CD8-positive, alpha-beta memory T cell (primary cell): Measurements from ENCODE around the gene DYSF. TPM values are rescaled to one million over a fixed set of nuclear protein-coding genes. Genes with fewer than 3 reads are reported as not detected.

Source experiments
- CTCF ChIA-PET: fragments of 350-600 bp; sonication (Branson Sonifier 250); formaldehyde crosslinking; loops from one replicate; lab custom pipeline; 2021; ENCODE audit warnings: antibody characterized with exemption; lab: Charles Lee
- POLR2A ChIA-PET: fragments of 350-600 bp; sonication (Branson Sonifier 250); formaldehyde crosslinking; loops from one replicate; lab custom pipeline; 2021; ENCODE audit warnings: antibody characterized with exemption; lab: Charles Lee
- DNase-seq, 5 donors: peaks; one replicate each; pipeline versions ENCODE4 v3.0.0 to v3.0.0-alpha.2; 2020 to 2022; ENCODE audit warnings: mixed read lengths in 1 of 5
- H3K27ac ChIP-seq: one replicate; pipeline ENCODE4 v1.7.0; 2013; ENCODE audit warnings: low read depth, mild to moderate bottlenecking, low read length, moderate library complexity
- H3K27me3 ChIP-seq: 2 replicates; pipeline ENCODE4 v1.7.0; 2013; ENCODE audit warnings: low read length, mild to moderate bottlenecking; ENCODE audit not compliant: insufficient read depth, poor library complexity, severe bottlenecking
- H3K36me3 ChIP-seq: 2 replicates; pipeline ENCODE4 v1.7.0; 2013; ENCODE audit warnings: mild to moderate bottlenecking, low read length, moderate library complexity; ENCODE audit not compliant: insufficient read depth
- H3K4me1 ChIP-seq: 2 replicates; pipeline ENCODE4 v1.7.0; 2013; ENCODE audit warnings: mild to moderate bottlenecking, low read length, moderate library complexity; ENCODE audit not compliant: insufficient read depth
- H3K4me3 ChIP-seq: 2 replicates; pipeline ENCODE4 v1.7.0; 2013; ENCODE audit warnings: mild to moderate bottlenecking, low read length
- H3K9me3 ChIP-seq: 2 replicates; pipeline ENCODE4 v1.7.0; 2013; ENCODE audit warnings: mild to moderate bottlenecking, low read length
- H3K27ac Mint-ChIP-seq, 8 donors: one replicate each; pipeline ENCODE4 v1.8.0; 2020 to 2021; ENCODE audit warnings: mixed read lengths in 8 of 8, mild to moderate bottlenecking in 6 of 8, inconsistent platforms in 3 of 8, moderate library complexity in 3 of 8
- H3K27me3 Mint-ChIP-seq, 2 donors: one replicate each; pipeline ENCODE4 v1.8.0; 2020 to 2021; ENCODE audit warnings: mixed read lengths in 2 of 2, mild to moderate bottlenecking in 1 of 2, moderate library complexity in 1 of 2
- H3K36me3 Mint-ChIP-seq, 3 donors: one replicate each; pipeline ENCODE4 v1.8.0; 2020 to 2021; ENCODE audit warnings: mixed read lengths in 3 of 3, inconsistent platforms in 1 of 3, mild to moderate bottlenecking in 1 of 3
- H3K4me1 Mint-ChIP-seq, 3 donors: one replicate each; pipeline ENCODE4 v1.8.0; 2020 to 2021; ENCODE audit warnings: mixed read lengths in 3 of 3, inconsistent platforms in 1 of 3, mild to moderate bottlenecking in 1 of 3
- H3K4me3 Mint-ChIP-seq, 7 donors: one replicate each; pipeline ENCODE4 v1.8.0; 2020 to 2021; ENCODE audit warnings: mixed read lengths in 7 of 7, mild to moderate bottlenecking in 6 of 7, moderate library complexity in 4 of 7, inconsistent platforms in 2 of 7
- H3K9me3 Mint-ChIP-seq, 5 donors: one replicate each; pipeline ENCODE4 v1.8.0; 2020 to 2022; ENCODE audit warnings: mixed read lengths in 5 of 5, mild to moderate bottlenecking in 3 of 5, moderate library complexity in 2 of 5, inconsistent platforms in 1 of 5
- polyA plus RNA-seq: library from polyadenylated mRNA; unstranded; fragments of 300-500 nt; fragmentation: Illumina TruSeq; gene quantifications from one replicate; pipeline ENCODE4 v1.2.3, GENCODE V29; 2021
- total RNA-seq, 2 experiments: library from RNA; stranded (reverse); gene quantifications; one replicate each; pipeline ENCODE4 v1.2.3, GENCODE V29; 2021

The DYSF gene
- total and polyA plus RNA-seq, 3 experiments from 2014 or later: 3.6 to 4.8 (median 3.9) TPM

DNA sequence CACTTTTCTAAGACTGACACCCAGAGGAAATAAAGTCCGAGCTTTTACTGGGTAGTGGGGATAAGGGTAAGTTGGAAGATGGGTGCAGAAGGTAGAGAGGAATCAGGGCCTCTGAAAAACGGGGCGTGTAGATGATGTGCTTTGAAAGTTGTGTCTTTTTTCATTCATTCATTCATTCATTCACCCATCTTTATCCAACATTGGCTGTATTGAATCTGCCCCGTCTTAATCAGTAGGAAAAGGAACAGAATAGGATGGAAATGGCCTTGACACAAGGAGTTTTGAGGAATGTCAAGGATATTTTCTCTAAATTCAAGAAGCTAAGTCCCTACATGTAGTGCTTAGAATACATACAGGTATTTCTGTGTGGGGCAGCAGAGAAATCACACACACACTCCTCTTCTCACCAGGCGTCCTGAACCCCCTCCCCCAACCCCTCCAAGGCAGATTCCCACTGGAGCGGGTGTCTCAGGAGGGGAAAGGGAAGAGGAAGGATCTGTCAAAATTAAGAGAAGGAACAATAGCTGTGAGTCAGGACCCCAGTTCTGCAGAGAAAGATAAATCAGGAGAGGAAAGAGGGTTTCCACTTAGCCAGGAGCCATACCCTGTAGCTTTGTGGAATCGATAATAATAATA, 13.9 kb downstream of the DYSF start:
- CTCF ChIA-PET: interaction anchor here (1.1 to 1.4 kb wide), 3 partner anchors 17 to 168 kb away, joined by 4 to 5 read pairs (median 4); no protein-coding TSS in a partner anchor

DNA sequence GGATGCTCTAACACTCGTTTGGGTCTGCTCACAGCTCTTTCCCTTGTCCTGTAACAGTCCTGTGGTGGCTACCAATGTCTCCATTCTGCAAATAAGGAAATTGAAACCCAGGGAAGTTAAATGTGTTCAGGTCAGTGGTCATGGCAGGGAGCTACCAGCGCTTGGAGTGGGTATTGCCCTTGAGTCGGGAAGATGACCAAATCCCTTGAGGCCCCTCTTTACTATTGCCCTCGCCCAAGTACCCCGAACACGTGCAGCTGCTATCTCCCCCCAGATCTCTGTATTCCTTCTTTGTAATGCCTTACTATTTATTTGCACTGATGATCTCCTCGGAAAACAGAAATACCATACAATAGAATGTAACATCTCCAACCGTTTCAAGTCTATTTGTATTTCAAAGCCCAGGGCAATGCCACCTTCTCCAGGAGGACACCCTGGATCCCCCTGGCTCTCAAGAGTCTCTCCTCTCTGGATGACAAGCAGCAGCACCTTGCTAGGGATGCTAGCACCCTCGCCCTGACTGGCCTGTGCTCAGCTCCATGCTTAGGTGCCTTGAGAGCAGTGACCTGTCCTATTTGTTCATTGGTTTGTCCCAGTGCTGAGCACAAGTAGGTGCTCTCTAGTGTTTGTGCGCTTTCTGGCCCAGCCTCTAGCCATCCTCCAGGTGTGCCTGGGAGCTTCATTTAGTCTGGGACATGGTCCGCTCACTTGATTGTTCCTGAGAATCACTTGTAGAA, 15.1 kb downstream of the DYSF start:
- Mint-ChIP-seq H3K27me3 (peaks cover 23 to 33% of the 10 kb centered on the region in 2 donors), H3K9me3 (no peaks in the 10 kb centered on the region), H3K4me3 (peak overlapping the region in 3 of 7 donors; percentile 11 to 50 (median 39)), H3K36me3 (no peaks in the 10 kb centered on the region), H3K4me1 (peaks cover 8 to 13% (median 8%) of the 10 kb centered on the region in 3 donors), H3K27ac (no peak overlapping the region)
- H3K27me3 ChIP-seq: peaks cover 19% of the 10 kb centered on the region
- ChIA-PET CTCF (interaction anchor here (1.4 kb wide), 1 partner anchor 169 kb away, joined by 4 read pairs; no protein-coding TSS in a partner anchor), POLR2A (no interaction called here)
- no peaks in the 10 kb centered on the region for H3K9me3 ChIP-seq
- no peaks in the 10 kb centered on the region for H3K4me1 ChIP-seq
- H3K27ac ChIP-seq: no peak overlapping the region
- no peaks in the 10 kb centered on the region for H3K36me3 ChIP-seq
- no peak overlapping the region for H3K4me3 ChIP-seq
- no peak for DNase-seq

More for the DNA sequence above, 13.9 kb downstream of the DYSF start:
- DNase-seq: no peak
- H3K36me3 Mint-ChIP-seq: no peaks in the 10 kb centered on the region
- H3K27me3 Mint-ChIP-seq: peaks cover 26 to 33% of the 10 kb centered on the region in 2 donors
- Histone ChIP-seq H3K27ac (no peak overlapping the region), H3K4me3 (peak overlapping the region; percentile 54), H3K9me3 (no peaks in the 10 kb centered on the region), H3K36me3 (no peaks in the 10 kb centered on the region), H3K4me1 (no peaks in the 10 kb centered on the region), H3K27me3 (peaks cover 19% of the 10 kb centered on the region)
- H3K4me1 Mint-ChIP-seq: peaks cover 8 to 13% (median 8%) of the 10 kb centered on the region in 3 donors
- peak overlapping the region in 2 of 8 donors; percentile 8 to 24 for H3K27ac Mint-ChIP-seq
- peak overlapping the region; percentile 76 to 91 (median 83) for H3K4me3 Mint-ChIP-seq
- POLR2A ChIA-PET: no interaction called here
- H3K9me3 Mint-ChIP-seq: no peaks in the 10 kb centered on the region

DNA sequence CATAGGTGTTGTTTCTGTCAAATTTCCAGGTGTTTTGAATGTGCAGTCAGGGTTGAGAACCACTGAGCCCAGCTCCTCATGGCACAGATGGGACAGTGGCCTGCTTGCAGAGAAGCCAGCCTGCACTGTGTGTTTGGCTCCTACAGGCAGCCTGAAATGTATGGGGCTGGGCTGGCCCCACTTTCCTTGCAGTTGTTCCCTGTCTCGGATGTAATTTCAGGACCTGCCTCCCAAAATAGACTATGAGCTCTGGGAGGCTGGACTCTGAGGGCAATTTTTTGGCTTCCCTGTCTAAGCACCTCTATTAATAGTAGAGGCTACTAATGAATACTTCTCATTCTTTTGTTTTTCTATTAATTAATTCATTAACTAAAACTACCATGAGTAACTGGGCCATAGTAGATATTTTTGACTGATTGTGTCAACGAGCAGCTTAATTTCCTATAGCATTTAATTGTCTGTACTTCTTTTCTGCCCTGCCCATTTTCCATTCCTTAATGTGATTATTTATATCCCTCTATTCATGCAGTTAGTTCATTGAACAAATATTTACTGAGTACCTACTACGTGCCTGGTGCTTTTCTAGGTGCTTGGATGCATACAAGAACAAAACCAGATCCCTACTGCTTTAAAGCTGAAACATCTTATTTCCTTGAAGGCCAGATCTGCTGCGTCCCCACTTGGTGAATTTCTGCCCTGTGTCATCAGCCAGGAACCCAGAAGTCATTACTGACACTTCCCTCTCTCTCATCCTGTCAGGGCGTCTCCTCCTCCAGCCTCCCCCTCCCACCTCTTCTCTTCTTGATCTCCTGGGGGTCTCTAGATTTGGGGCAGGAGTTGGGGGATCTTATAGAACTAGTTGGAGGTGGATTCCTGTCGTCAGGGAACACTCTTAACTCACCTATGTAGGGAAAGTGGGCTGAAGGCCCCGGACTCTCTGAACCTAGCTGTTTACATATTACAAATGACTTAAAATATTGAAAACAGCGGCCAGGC, 16.3 kb downstream of the DYSF start:
- H3K27me3 Mint-ChIP-seq: peaks cover 26 to 33% of the 10 kb centered on the region in 2 donors
- H3K4me3 Mint-ChIP-seq: no peak overlapping the region
- H3K9me3 ChIP-seq: no peaks in the 10 kb centered on the region
- peaks cover 8 to 13% (median 8%) of the 10 kb centered on the region in 3 donors for H3K4me1 Mint-ChIP-seq
- H3K27me3 ChIP-seq: peaks cover 19% of the 10 kb centered on the region
- POLR2A ChIA-PET: no interaction called here
- no peaks in the 10 kb centered on the region for H3K36me3 Mint-ChIP-seq
- CTCF ChIA-PET: interaction anchor here (1.5 kb wide), 1 partner anchor 15 kb away, joined by 3 read pairs; no protein-coding TSS in a partner anchor
- no peak for DNase-seq
- H3K36me3 ChIP-seq: no peaks in the 10 kb centered on the region
- H3K27ac Mint-ChIP-seq: no peak overlapping the region
- H3K4me3 ChIP-seq: no peak overlapping the region
- no peak overlapping the region for H3K27ac ChIP-seq
- no peaks in the 10 kb centered on the region for H3K4me1 ChIP-seq
- no peaks in the 10 kb centered on the region for H3K9me3 Mint-ChIP-seq

DNA sequence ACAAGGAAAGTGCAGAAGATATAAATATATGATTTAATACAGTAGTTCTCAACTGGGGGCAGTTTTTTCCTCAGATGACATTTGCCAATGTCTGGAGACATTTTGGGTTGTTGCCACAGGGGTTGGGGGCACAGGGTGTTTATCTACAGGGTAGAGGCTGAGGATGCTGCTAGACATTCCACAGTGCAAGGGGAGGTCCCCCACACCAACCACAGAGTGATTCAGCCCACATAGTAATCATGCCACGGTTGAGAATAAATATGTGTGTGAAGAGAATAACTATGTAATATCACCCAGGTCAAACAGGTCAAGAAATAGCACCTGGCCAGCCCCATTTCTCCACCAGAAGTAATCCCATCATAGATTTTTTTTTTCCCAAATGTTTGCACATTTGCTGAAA, 17.9 kb downstream of the DYSF start:
- H3K27me3 Mint-ChIP-seq: peaks cover 26 to 36% of the 10 kb centered on the region in 2 donors
- DNase-seq: no peak

DNA sequence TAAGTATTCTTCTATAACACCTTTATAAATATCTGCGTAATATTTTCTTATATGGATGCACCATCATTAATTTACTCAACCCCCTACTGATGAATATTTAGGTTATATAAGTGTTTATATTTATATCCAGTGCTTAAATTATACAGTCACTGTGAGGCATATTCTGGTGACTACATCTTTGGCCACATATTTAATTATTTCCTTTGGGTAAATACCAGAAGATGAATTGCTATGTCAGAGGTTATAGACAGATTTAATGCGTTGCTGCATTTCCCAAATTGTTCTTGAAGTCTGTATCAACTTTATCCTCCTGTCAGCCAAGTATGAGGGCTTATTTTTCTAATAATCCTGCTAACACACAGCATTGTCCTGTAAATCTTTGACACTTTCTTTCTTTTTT, 18.7 kb downstream of the DYSF start:
- peaks cover 24 to 32% of the 10 kb centered on the region in 2 donors for H3K27me3 Mint-ChIP-seq

More for the DNA sequence above, 17.9 kb downstream of the DYSF start:
- H3K4me3 Mint-ChIP-seq: no peak overlapping the region
- CTCF ChIA-PET: interaction anchor here (1.5 kb wide), 1 partner anchor 16 kb away, joined by 3 read pairs; no protein-coding TSS in a partner anchor
- H3K27ac Mint-ChIP-seq: no peak overlapping the region
- H3K36me3 ChIP-seq: no peaks in the 10 kb centered on the region
- H3K27ac ChIP-seq: no peak overlapping the region
- H3K27me3 ChIP-seq: peaks cover 16% of the 10 kb centered on the region
- H3K9me3 Mint-ChIP-seq: no peaks in the 10 kb centered on the region
- no peaks in the 10 kb centered on the region for H3K36me3 Mint-ChIP-seq
- no peak overlapping the region for H3K4me3 ChIP-seq
- H3K9me3 ChIP-seq: no peaks in the 10 kb centered on the region
- H3K4me1 Mint-ChIP-seq: peaks cover 8 to 13% (median 8%) of the 10 kb centered on the region in 3 donors
- POLR2A ChIA-PET: no interaction called here
- H3K4me1 ChIP-seq: no peaks in the 10 kb centered on the region

DNA sequence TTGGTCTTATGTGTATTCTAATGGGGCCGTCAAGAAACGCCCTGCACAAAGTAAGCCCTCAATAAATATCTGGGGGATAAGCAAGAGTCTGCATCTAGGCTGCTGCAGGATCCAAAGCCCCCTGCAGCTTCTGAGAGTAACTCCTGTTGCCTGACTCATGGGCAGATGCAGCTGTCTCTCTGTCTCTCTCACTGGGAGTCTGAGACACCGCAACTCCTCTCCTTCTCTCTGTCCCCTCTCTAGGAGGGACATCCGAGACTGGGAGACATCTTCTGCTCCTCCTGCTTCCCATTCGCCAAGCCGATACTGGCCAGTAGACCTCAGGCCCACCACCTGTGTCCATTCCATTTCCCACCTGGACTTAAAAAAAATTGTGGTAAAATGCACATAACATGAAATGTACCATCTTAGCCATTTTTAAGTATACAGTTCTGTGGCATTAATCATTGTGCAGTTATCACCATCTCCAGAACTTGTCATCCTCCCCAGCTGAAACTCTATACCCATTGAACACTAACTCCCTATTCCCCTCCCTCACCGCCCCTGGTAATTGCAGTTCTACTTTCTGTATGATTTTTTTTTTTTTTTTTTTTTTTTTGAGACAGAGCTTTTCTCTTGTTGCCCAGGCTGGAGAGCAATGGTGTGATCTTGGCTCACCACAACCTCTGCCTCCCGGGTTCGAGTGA, 20.1 kb downstream of the DYSF start:
- Histone ChIP-seq H3K4me3 (no peak overlapping the region), H3K36me3 (no peaks in the 10 kb centered on the region), H3K27me3 (peaks cover 8% of the 10 kb centered on the region), H3K9me3 (no peaks in the 10 kb centered on the region), H3K4me1 (no peaks in the 10 kb centered on the region), H3K27ac (no peak overlapping the region)
- DNase-seq: no peak
- ChIA-PET POLR2A (no interaction called here), CTCF (interaction anchor here (0.6 kb wide), 1 partner anchor 329 kb away, joined by 3 read pairs; no protein-coding TSS in a partner anchor)
- Mint-ChIP-seq H3K9me3 (no peaks in the 10 kb centered on the region), H3K36me3 (no peaks in the 10 kb centered on the region), H3K27me3 (peaks cover 15 to 18% of the 10 kb centered on the region in 2 donors), H3K4me1 (no peaks in the 10 kb centered on the region), H3K27ac (peak overlapping the region in 1 of 8 donors; percentile 80), H3K4me3 (no peak overlapping the region)

More for the DNA sequence above, 18.7 kb downstream of the DYSF start:
- H3K27ac Mint-ChIP-seq: no peak overlapping the region
- H3K4me3 Mint-ChIP-seq: no peak overlapping the region
- H3K9me3 Mint-ChIP-seq: no peaks in the 10 kb centered on the region
- no peaks in the 10 kb centered on the region for H3K36me3 Mint-ChIP-seq
- Histone ChIP-seq H3K4me1 (no peaks in the 10 kb centered on the region), H3K27ac (no peak overlapping the region), H3K36me3 (no peaks in the 10 kb centered on the region), H3K4me3 (no peak overlapping the region), H3K27me3 (peaks cover 16% of the 10 kb centered on the region), H3K9me3 (no peaks in the 10 kb centered on the region)
- ChIA-PET POLR2A (no interaction called here), CTCF (no interaction called here)
- H3K4me1 Mint-ChIP-seq: peaks cover 5 to 9% (median 6%) of the 10 kb centered on the region in 3 donors
- no peak for DNase-seq

DNA sequence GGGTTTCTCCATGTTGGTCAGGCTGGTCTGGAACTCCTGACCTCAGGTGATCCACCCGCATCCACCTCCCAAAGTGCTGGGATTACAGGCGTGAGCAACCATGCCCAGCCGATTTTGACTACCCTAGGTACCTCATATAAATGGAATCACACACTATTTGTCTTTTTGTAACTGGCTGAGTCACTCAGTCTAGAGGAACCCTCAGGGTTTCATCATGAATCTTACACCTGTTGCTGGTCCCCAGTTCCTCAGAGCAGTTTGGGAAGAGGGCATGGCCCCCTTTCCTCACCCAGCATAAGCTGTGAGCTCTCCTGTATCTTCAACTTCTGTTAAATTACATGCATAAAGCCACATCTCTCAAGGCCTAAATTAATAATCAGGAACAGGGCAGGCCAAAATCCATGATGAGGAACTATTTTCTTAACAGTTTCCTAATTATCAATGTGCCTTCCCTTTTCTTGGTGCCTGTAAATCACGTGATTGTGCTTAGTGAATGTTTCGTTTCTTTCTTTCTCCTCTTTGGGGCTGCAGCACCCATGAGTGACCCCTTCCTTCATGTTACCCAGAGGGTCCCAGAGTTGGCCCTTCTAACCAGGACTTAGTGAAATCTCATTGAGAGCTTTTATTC, 20.9 kb downstream of the DYSF start:
- no peaks in the 10 kb centered on the region for H3K9me3 ChIP-seq
- H3K36me3 ChIP-seq: no peaks in the 10 kb centered on the region
- Mint-ChIP-seq H3K27ac (no peak overlapping the region), H3K9me3 (no peaks in the 10 kb centered on the region), H3K36me3 (no peaks in the 10 kb centered on the region), H3K4me1 (no peaks in the 10 kb centered on the region), H3K27me3 (peaks cover 10 to 11% of the 10 kb centered on the region in 2 donors), H3K4me3 (no peak overlapping the region)
- peaks cover 2% of the 10 kb centered on the region for H3K27me3 ChIP-seq
- H3K4me3 ChIP-seq: no peak overlapping the region
- no peak for DNase-seq
- no peaks in the 10 kb centered on the region for H3K4me1 ChIP-seq
- ChIA-PET POLR2A (no interaction called here), CTCF (interaction anchor here (0.6 kb wide), 1 partner anchor 329 kb away, joined by 3 read pairs; no protein-coding TSS in a partner anchor)
- no peak overlapping the region for H3K27ac ChIP-seq
